ENCODE data around the gene BSN. TPM values are rescaled to one million over a fixed set of nuclear protein-coding genes. Genes with fewer than 3 reads are reported as not detected.

The BSN gene
- polyA plus RNA-seq, 4 donors, result under 0.01 to 0.69 (median 0.64) TPM; not detected in 1

DNA sequence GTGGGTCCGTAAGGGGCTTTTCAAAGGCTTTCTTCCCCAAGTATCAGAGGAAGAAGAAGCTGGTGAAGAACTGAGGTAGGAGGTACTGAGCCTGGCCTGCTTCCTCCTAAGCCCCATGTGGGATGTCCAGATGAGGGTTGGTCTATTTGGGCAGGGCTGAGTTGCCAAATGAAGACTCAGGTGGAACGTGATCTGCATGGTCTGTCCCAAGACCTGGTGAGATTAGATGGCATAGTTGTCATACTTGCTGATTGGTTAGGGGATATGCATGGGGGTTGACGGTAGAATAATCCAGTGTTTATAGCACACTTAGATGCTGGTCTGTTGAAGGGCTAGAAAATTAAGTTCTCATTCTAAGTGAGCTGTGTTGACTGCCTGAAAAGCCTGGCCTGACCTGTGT is 36.3 kb upstream of the BSN start:
- FAIRE-seq (no peak), DNase-seq (no peak)
- peaks cover 4 to 47% (median 9%) of the 10 kb centered on the region in 3 donors for H3K36me3 ChIP-seq (ENCODE audit: control insufficient read depth in 3 of 3, insufficient read depth in 2 of 3, low read depth in 1 of 3, low read length in 3 of 3)
- H3K4me1 ChIP-seq (ENCODE audit: control insufficient read depth in 3 of 3, insufficient read depth in 2 of 3, low read depth in 1 of 3, low read length in 2 of 3), result no peaks in the 10 kb centered on the region
- no peak overlapping the region for H3K27ac ChIP-seq (ENCODE audit: low read depth in 1 of 3, low read length in 2 of 3)
- H3K27me3 ChIP-seq (ENCODE audit: control insufficient read depth in 3 of 3, insufficient read depth in 3 of 3, low read length in 3 of 3), result no peaks in the 10 kb centered on the region
- H3K9me3 ChIP-seq (ENCODE audit: control insufficient read depth in 2 of 2, insufficient read depth in 1 of 2, low read depth in 1 of 2, low read length in 1 of 2), result no peaks in the 10 kb centered on the region
- no peak overlapping the region for H3K4me3 ChIP-seq (ENCODE audit: low read depth in 1 of 3, low read length in 3 of 3)
- 81 to 94% (median 93%) methylated on average over 3 of the region's 3 CpGs for WGBS, 3 donors

DNA sequence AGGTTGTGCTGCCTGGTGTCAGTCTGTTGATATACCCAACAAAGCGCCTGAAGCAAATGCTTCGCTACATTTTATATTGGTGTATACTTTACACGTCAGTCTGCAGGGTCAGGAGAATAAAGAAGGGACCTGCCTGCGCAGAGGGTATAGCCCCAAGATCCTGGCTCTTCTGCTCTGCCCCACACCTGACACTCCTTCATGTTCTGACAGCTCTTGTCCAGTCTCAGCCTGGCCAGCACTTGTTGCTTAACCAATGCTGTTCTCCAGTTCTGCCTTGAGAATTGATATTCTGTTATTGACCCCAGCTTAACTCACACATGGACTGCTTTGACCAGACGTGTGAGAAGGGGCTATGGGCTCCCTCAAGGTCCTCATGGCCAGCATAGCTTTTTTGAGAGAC is 35.8 kb upstream of the BSN start:
- Histone ChIP-seq H3K4me3 (ENCODE audit: low read depth in 1 of 3, low read length in 3 of 3) (no peak overlapping the region), H3K27ac (ENCODE audit: low read depth in 1 of 3, low read length in 2 of 3) (no peak overlapping the region), H3K4me1 (ENCODE audit: control insufficient read depth in 3 of 3, insufficient read depth in 2 of 3, low read depth in 1 of 3, low read length in 2 of 3) (no peaks in the 10 kb centered on the region), H3K9me3 (ENCODE audit: control insufficient read depth in 2 of 2, insufficient read depth in 1 of 2, low read depth in 1 of 2, low read length in 1 of 2) (no peaks in the 10 kb centered on the region), H3K27me3 (ENCODE audit: control insufficient read depth in 3 of 3, insufficient read depth in 3 of 3, low read length in 3 of 3) (no peaks in the 10 kb centered on the region), H3K36me3 (ENCODE audit: control insufficient read depth in 3 of 3, insufficient read depth in 2 of 3, low read depth in 1 of 3, low read length in 3 of 3) (peaks cover 4 to 47% (median 6%) of the 10 kb centered on the region in 3 donors)
- DNase-seq, result no peak
- 93 to 94% (median 94%) methylated on average over 5 of the region's 5 CpGs for WGBS, 3 donors
- FAIRE-seq, result no peak

DNA sequence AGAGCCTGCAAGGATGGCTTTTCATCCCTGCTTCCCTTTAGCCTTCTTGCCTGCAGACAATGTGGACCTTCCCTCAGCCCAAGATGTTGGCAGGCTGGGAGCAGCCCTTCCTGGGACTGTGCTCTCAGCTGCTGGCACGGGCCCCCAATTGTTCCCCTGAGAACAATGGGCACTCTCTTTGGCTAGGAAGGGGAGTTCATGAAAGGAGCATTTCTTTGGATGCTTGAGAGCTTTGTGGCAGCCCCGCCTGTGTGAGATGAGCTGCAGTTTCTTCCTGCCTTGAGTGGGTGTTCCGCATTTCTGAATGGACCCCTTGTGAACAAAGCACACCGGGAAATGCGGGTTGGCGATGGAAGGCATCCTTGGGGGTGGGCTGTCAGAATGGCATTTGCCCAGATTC is 35.0 kb upstream of the BSN start:
- Histone ChIP-seq H3K27me3 (ENCODE audit: control insufficient read depth in 3 of 3, insufficient read depth in 3 of 3, low read length in 3 of 3) (no peaks in the 10 kb centered on the region), H3K36me3 (ENCODE audit: control insufficient read depth in 3 of 3, insufficient read depth in 2 of 3, low read depth in 1 of 3, low read length in 3 of 3) (peaks cover 3 to 55% (median 4%) of the 10 kb centered on the region in 3 donors), H3K9me3 (ENCODE audit: control insufficient read depth in 2 of 2, insufficient read depth in 1 of 2, low read depth in 1 of 2, low read length in 1 of 2) (no peaks in the 10 kb centered on the region), H3K4me1 (ENCODE audit: control insufficient read depth in 3 of 3, insufficient read depth in 2 of 3, low read depth in 1 of 3, low read length in 2 of 3) (no peaks in the 10 kb centered on the region), H3K27ac (ENCODE audit: low read depth in 1 of 3, low read length in 2 of 3) (no peak overlapping the region), H3K4me3 (ENCODE audit: low read depth in 1 of 3, low read length in 3 of 3) (no peak overlapping the region)
- DNase-seq (no peak), FAIRE-seq (no peak)
- WGBS, 3 donors, result 82 to 92% (median 90%) methylated on average over 6 of the region's 6 CpGs

DNA sequence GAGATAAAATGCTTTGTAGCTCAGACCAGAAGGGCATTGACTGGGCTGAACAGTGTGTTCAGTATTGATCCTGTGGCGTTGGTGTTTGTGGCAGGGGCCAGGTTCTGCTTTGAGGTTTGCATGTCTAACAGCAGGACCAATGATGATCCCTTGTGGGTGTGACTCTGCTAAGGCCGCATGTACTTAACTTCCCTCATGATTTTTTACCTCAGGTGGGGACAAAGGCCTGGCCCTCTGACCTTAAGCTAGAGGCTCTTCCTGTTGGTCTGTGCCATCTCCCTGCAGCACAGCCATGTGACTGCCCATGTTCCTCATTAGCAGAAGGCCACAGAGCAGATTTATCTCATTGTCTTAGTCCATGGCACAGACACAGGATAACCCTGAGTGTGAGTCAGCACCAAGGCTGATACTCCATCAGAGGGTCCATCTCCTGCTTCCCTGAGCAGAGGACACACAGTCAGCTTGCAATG is 34.3 kb upstream of the BSN start:
- 64 to 92% (median 67%) methylated on average over 2 of the region's 2 CpGs for WGBS, 3 donors
- H3K36me3 ChIP-seq (ENCODE audit: control insufficient read depth in 3 of 3, insufficient read depth in 2 of 3, low read depth in 1 of 3, low read length in 3 of 3), result peaks cover 3 to 61% (median 4%) of the 10 kb centered on the region in 3 donors

DNA sequence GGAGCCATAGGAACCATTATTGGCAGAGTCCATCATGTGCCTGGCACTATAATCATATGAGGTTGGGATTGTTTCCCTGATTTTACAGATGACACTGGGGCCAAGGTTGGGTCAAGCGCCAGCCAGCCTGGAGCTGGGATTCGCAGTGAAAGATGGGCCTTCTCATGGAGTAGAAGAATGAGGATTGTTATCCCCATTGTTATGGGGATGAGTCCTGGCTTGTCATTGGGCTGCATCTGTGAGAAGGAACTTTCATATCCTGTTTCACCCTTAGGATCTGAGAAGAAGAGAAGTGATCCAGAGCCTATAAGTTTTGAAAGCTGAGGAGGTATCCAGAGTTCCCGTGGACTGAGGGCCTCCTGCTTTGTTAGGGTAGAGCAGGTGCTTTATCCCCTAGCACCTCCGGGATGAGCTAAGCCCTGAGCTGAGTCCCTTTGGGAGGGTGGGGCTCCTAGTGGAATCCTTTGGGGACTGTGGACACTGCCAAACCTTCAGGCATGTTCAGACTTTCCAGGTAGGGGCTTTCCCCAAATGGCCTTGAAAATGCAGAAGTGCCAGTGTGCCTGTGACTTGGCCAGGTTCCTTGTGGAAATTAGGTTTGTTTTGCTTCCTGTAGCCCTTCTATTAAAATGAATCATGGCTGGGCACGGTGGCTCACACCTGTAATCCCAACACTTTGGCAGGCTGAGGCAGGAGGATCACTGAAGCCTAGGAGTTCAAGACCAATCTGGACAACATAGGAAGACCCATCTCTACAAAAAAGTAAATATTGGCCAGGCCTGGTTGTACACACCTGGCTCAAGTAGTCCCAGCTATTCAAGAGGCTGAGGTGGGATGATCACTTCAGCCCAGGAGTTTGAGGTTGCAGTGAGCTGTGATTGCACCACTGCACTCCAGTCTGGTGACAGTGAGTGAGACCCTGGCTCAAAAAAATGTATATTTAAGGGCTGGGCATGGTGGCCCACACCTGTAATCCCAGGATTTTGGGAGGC is 30.2 kb upstream of the BSN start:
- DNase-seq (no peak), FAIRE-seq (no peak)
- Histone ChIP-seq H3K9me3 (ENCODE audit: control insufficient read depth in 2 of 2, insufficient read depth in 1 of 2, low read depth in 1 of 2, low read length in 1 of 2) (no peaks in the 10 kb centered on the region), H3K36me3 (ENCODE audit: control insufficient read depth in 3 of 3, insufficient read depth in 2 of 3, low read depth in 1 of 3, low read length in 3 of 3) (peaks cover 0 to 44% (median 0%) of the 10 kb centered on the region in 3 donors), H3K27me3 (ENCODE audit: control insufficient read depth in 3 of 3, insufficient read depth in 3 of 3, low read length in 3 of 3) (no peaks in the 10 kb centered on the region), H3K27ac (ENCODE audit: low read depth in 1 of 3, low read length in 2 of 3) (no peak overlapping the region), H3K4me1 (ENCODE audit: control insufficient read depth in 3 of 3, insufficient read depth in 2 of 3, low read depth in 1 of 3, low read length in 2 of 3) (no peaks in the 10 kb centered on the region), H3K4me3 (ENCODE audit: low read depth in 1 of 3, low read length in 3 of 3) (no peak overlapping the region)
- WGBS, 3 donors, result 70 to 80% (median 76%) methylated on average over 5 of the region's 5 CpGs

More for the DNA sequence above, 34.3 kb upstream of the BSN start:
- no peak for FAIRE-seq
- Histone ChIP-seq H3K4me1 (ENCODE audit: control insufficient read depth in 3 of 3, insufficient read depth in 2 of 3, low read depth in 1 of 3, low read length in 2 of 3) (no peaks in the 10 kb centered on the region), H3K4me3 (ENCODE audit: low read depth in 1 of 3, low read length in 3 of 3) (no peak overlapping the region), H3K27me3 (ENCODE audit: control insufficient read depth in 3 of 3, insufficient read depth in 3 of 3, low read length in 3 of 3) (no peaks in the 10 kb centered on the region), H3K27ac (ENCODE audit: low read depth in 1 of 3, low read length in 2 of 3) (no peak overlapping the region), H3K9me3 (ENCODE audit: control insufficient read depth in 2 of 2, insufficient read depth in 1 of 2, low read depth in 1 of 2, low read length in 1 of 2) (no peaks in the 10 kb centered on the region)
- DNase-seq, result no peak

DNA sequence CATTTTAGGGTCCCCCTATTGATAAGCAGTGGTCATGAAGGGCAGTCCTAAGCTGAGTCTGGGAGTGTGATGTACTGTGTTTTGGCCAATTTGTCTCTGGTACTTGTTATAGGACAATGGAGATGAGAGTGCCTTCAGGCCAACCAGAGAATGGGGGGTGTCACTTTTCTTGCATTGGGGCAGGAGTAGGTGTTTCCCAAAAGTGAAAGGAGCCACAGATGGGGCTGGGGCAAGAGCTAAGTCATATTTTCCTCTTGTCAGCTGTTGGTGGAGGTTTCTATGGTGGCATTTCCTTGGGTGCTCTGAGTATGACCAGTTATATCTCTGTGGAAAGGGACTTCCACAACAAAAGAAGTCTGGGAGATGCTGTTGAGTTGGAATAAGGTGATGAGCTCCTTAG is 24.7 kb upstream of the BSN start:
- no peaks in the 10 kb centered on the region for H3K4me1 ChIP-seq (ENCODE audit: control insufficient read depth in 3 of 3, insufficient read depth in 2 of 3, low read depth in 1 of 3, low read length in 2 of 3)
- FAIRE-seq (no peak), DNase-seq (no peak)
- no peaks in the 10 kb centered on the region for H3K27me3 ChIP-seq (ENCODE audit: control insufficient read depth in 3 of 3, insufficient read depth in 3 of 3, low read length in 3 of 3)
- H3K9me3 ChIP-seq (ENCODE audit: control insufficient read depth in 2 of 2, insufficient read depth in 1 of 2, low read depth in 1 of 2, low read length in 1 of 2), result no peaks in the 10 kb centered on the region
- H3K4me3 ChIP-seq (ENCODE audit: low read depth in 1 of 3, low read length in 3 of 3), result no peak overlapping the region
- H3K27ac ChIP-seq (ENCODE audit: low read depth in 1 of 3, low read length in 2 of 3), result no peak overlapping the region
- H3K36me3 ChIP-seq (ENCODE audit: control insufficient read depth in 3 of 3, insufficient read depth in 2 of 3, low read depth in 1 of 3, low read length in 3 of 3), result peaks cover 6 to 43% (median 12%) of the 10 kb centered on the region in 3 donors

DNA sequence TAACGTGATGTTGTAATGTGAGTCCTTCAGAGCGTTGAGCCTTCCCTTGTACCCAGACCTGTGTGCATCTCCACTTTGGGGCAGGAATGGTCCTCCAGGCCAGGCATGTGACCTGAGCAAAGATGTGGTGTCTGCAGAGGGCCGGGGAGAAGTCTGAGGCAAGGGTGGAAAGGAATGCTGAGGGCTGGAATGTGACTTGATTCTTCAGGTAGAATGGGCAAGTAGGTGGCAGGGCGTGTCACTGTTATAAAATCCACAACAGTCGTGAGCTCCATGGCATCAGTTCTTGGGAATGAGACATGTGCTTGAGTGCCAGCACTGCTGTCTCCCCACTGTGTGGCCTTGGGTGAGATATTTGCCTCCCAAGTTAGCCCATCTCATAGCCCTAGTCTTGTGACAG is 24.0 kb upstream of the BSN start:
- Histone ChIP-seq H3K4me3 (ENCODE audit: low read depth in 1 of 3, low read length in 3 of 3) (no peak overlapping the region), H3K36me3 (ENCODE audit: control insufficient read depth in 3 of 3, insufficient read depth in 2 of 3, low read depth in 1 of 3, low read length in 3 of 3) (peaks cover 6 to 43% (median 12%) of the 10 kb centered on the region in 3 donors), H3K9me3 (ENCODE audit: control insufficient read depth in 2 of 2, insufficient read depth in 1 of 2, low read depth in 1 of 2, low read length in 1 of 2) (no peaks in the 10 kb centered on the region), H3K27ac (ENCODE audit: low read depth in 1 of 3, low read length in 2 of 3) (no peak overlapping the region), H3K4me1 (ENCODE audit: control insufficient read depth in 3 of 3, insufficient read depth in 2 of 3, low read depth in 1 of 3, low read length in 2 of 3) (no peaks in the 10 kb centered on the region), H3K27me3 (ENCODE audit: control insufficient read depth in 3 of 3, insufficient read depth in 3 of 3, low read length in 3 of 3) (no peaks in the 10 kb centered on the region)
- no peak for FAIRE-seq
- WGBS, 3 donors, result 72 to 89% (median 78%) methylated on average over 5 of the region's 5 CpGs
- DNase-seq, result no peak

DNA sequence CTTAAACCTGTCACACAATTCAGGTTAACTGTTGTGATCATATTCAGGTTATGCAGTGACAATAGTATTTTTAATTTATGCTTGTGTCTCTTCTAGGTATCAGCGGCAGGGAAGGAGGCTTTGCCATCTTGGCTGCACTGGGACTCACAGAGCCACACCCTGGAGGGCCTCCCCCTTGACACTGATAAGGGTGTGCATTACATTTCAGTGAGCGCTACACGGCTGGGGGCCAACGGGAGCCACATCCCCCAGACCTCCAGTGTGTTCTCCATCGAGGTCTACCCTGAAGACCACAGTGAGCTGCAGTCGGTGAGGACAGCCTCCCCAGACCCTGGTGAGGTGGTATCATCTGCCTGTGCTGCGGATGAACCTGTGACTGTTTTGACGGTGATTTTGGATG is 23.6 kb upstream of the BSN start:
- Histone ChIP-seq H3K27ac (ENCODE audit: low read depth in 1 of 3, low read length in 2 of 3) (no peak overlapping the region), H3K4me3 (ENCODE audit: low read depth in 1 of 3, low read length in 3 of 3) (no peak overlapping the region), H3K36me3 (ENCODE audit: control insufficient read depth in 3 of 3, insufficient read depth in 2 of 3, low read depth in 1 of 3, low read length in 3 of 3) (peaks cover 6 to 47% (median 12%) of the 10 kb centered on the region in 3 donors), H3K4me1 (ENCODE audit: control insufficient read depth in 3 of 3, insufficient read depth in 2 of 3, low read depth in 1 of 3, low read length in 2 of 3) (no peaks in the 10 kb centered on the region), H3K27me3 (ENCODE audit: control insufficient read depth in 3 of 3, insufficient read depth in 3 of 3, low read length in 3 of 3) (no peaks in the 10 kb centered on the region), H3K9me3 (ENCODE audit: control insufficient read depth in 2 of 2, insufficient read depth in 1 of 2, low read depth in 1 of 2, low read length in 1 of 2) (no peaks in the 10 kb centered on the region)
- WGBS, 3 donors, result 87 to 91% (median 88%) methylated on average over 8 of the region's 8 CpGs
- FAIRE-seq (no peak), DNase-seq (no peak)
